ENCODE measurements around the gene BAD. TPM values are rescaled to one million over a fixed set of nuclear protein-coding genes. Genes with fewer than 3 reads are reported as not detected.

BAD gene
- total RNA-seq, 1 experiment from 2014 or later = 23.3 TPM

DNA sequence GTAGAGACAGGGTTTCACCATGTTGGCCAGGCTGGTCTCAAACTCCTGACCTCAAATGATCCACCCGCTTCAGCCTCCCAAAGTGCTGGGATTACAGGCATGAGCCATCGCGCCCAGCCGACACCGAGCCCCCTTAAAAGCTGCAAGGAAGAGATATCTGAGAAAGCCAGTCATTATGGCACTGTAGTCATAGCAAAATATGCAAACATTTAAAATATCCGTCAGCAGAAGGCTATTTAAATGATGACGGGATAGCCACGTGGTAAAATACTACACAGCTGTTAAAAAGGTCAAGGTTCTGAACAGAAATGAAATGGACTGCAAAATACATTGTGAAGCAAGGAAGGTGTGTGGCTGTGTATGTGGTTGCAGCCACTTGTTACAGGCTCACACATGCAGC, 49.1 kb upstream of the BAD start:
- Histone ChIP-seq H2AFZ (ENCODE audit: low read length) (no peak overlapping the region), H3K79me2 (ENCODE audit: insufficient read depth, low read length) (no peaks in the 10 kb centered on the region), H2BK120ac (ENCODE audit: low read depth, low read length, poor library complexity, severe bottlenecking) (no peak overlapping the region), H2BK15ac (ENCODE audit: low read depth, low read length) (no peak overlapping the region), H2BK5ac (ENCODE audit: insufficient read length, low read length) (no peak overlapping the region), H3K4me1 (ENCODE audit: insufficient read depth, low read length) (peaks cover 2% of the 10 kb centered on the region; the same call in 1 of the 2 replicates), H3K56ac (ENCODE audit: insufficient read length, low read depth, low read length) (no peak overlapping the region), H4K91ac (ENCODE audit: insufficient read length, low read depth, low read length) (no peak overlapping the region), H3K4me2 (ENCODE audit: insufficient read depth, insufficient read length, low read length) (no peak overlapping the region), H3K4ac (ENCODE audit: low read depth, low read length) (no peak overlapping the region), H3K9me3 (ENCODE audit: control insufficient read depth, low read depth, low read length) (no peaks in the 10 kb centered on the region), H4K5ac (ENCODE audit: insufficient read length, low read depth, low read length) (no peak overlapping the region), H3K79me1 (ENCODE audit: insufficient read depth, low read depth, low read length, poor library complexity, severe bottlenecking) (no peaks in the 10 kb centered on the region), H3K18ac (ENCODE audit: insufficient read length, low read depth, low read length) (no peak overlapping the region), H2AK5ac (ENCODE audit: insufficient read length, low read length) (no peak overlapping the region), H3K23me2 (ENCODE audit: insufficient read length, low read depth, low read length, poor library complexity, severe bottlenecking) (no peaks in the 10 kb centered on the region), H3K14ac (ENCODE audit: insufficient read depth, low read length) (no peak overlapping the region), H4K20me1 (ENCODE audit: control insufficient read depth, insufficient read depth, insufficient read length) (no peaks in the 10 kb centered on the region), H3K23ac (ENCODE audit: insufficient read length, low read depth, low read length) (no peak overlapping the region), H2BK12ac (ENCODE audit: insufficient read length, low read depth, low read length) (no peak overlapping the region), H4K8ac (replicated peaks; ENCODE audit: insufficient read length, low read depth, low read length) (no peak overlapping the region), H3K27ac (ENCODE audit: insufficient read length, low read depth, low read length) (no peak overlapping the region), H3T11ph (ENCODE audit: low read length) (no peak overlapping the region), H3K27me3 (ENCODE audit: insufficient read depth, low read length) (no peaks in the 10 kb centered on the region), H2BK20ac (ENCODE audit: low read depth, low read length, poor library complexity, severe bottlenecking) (no peak overlapping the region), H3K9ac (ENCODE audit: extremely low read depth, insufficient read length, low read length) (no peak overlapping the region)
- H3K36me3 Mint-ChIP-seq (ENCODE audit: insufficient read depth in 1 of 3, low read depth in 3 of 3) = no peaks in the 10 kb centered on the region
- H3K4me1 Mint-ChIP-seq = peaks cover 12 to 15% of the 10 kb centered on the region in 2 experiments
- TF ChIP-seq, protein P1, sequence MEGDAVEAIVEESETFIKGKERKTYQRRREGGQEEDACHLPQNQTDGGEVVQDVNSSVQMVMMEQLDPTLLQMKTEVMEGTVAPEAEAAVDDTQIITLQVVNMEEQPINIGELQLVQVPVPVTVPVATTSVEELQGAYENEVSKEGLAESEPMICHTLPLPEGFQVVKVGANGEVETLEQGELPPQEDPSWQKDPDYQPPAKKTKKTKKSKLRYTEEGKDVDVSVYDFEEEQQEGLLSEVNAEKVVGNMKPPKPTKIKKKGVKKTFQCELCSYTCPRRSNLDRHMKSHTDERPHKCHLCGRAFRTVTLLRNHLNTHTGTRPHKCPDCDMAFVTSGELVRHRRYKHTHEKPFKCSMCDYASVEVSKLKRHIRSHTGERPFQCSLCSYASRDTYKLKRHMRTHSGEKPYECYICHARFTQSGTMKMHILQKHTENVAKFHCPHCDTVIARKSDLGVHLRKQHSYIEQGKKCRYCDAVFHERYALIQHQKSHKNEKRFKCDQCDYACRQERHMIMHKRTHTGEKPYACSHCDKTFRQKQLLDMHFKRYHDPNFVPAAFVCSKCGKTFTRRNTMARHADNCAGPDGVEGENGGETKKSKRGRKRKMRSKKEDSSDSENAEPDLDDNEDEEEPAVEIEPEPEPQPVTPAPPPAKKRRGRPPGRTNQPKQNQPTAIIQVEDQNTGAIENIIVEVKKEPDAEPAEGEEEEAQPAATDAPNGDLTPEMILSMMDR (conservative IDR thresholded peaks at IDR 0.05) = no peak
- no CpG with 5 or more reads among the region's 8 CpGs for WGBS (ENCODE audit: extremely low coverage, insufficient read length, low lambda C conversion rate)
- H3K9me3 Mint-ChIP-seq = no peaks in the 10 kb centered on the region
- H3K27ac Mint-ChIP-seq = no peak overlapping the region; a peak in 1 of 7 replicates
- H3K27me3 Mint-ChIP-seq (ENCODE audit: low read depth) = peaks cover 7% of the 10 kb centered on the region
- no peak overlapping the region; a peak in 1 of 5 replicates for H3K4me3 Mint-ChIP-seq
- DNase-seq = no peak
